ENCODE measurements around the gene KIF26A.

The KIF26A gene

DNA sequence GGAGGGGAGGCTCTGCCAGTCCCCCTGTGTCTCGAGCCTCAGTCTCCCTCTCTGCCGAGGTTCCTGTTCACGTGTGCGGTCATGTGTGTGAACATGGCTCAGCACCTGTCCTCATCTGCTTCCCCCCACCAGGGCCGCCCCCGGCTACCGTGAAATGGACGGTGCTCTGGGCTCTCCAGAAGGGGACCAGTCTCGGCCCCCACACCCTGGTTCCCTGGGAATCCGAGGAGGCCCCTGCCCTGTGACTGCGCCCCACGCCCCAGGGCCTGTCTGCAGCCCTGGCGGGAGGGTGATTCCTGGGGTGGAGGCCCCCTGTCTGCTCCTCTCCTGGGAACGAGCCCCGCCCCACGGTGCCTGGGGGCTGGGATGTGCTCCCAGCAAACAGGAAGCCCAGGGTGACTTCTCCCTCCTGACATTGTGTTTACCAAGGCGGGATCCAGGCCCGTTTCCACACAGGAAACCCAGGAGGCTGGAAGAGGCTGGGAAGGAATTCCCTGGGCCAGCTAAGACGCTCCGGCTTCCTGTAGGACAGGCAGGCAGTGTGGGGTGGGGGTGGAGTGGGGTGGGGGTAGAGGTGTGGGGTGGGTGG lies 46.6 kb downstream of the KIF26A start:
- Histone ChIP-seq H3K4me1 (ENCODE audit: control insufficient read depth, insufficient read depth, low read length, unreplicated experiment) (no peaks in the 10 kb centered on the region), H3K79me2 (ENCODE audit: control insufficient read depth, insufficient read depth, low read length, unreplicated experiment) (no peaks in the 10 kb centered on the region), H2AFZ (ENCODE audit: low read length, unreplicated experiment) (no peak overlapping the region), H3K36me3 (ENCODE audit: insufficient read depth, low read length) (no peaks in the 10 kb centered on the region), H3K27ac (ENCODE audit: low read depth, low read length) (no peak overlapping the region), H3K4me3 (ENCODE audit: low read depth, low read length) (no peak overlapping the region), H3K27me3 (ENCODE audit: insufficient read depth, low read length) (no peaks in the 10 kb centered on the region)

DNA sequence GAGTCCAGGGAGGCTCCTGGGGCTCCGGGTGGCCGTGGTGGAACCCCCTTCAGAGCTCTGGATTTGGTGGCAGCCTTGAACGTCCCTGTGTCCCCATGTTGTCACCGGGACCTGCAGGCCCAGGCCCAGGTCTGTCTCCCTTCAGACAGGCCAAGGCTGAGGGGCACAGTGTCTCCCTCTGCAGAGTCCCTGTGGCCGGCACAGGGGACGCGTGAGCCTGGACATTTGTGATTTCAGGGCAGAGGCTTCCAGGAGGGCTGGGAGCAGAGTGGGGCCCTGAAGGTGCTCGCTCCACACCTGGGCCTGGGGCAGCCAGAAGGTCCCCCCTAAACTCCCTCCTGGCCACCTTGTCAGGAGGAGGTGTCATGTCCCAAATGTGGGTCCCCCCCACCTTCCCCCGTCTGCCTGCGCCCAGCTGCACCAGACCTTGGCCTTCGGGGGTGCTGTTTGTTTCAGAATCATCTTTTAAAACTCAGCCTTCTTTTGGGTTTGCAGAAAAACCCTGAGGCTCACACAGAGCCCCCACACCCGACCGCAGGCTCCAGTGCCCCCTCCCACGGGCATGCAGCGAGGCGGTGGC lies 47.6 kb downstream of the KIF26A start:
- no peaks in the 10 kb centered on the region for H3K27me3 ChIP-seq (ENCODE audit: insufficient read depth, low read length)
- H3K27ac ChIP-seq (ENCODE audit: low read depth, low read length), result no peak overlapping the region
- no peak overlapping the region for H2AFZ ChIP-seq (ENCODE audit: low read length, unreplicated experiment)
- no peaks in the 10 kb centered on the region for H3K36me3 ChIP-seq (ENCODE audit: insufficient read depth, low read length)
- no peaks in the 10 kb centered on the region for H3K79me2 ChIP-seq (ENCODE audit: control insufficient read depth, insufficient read depth, low read length, unreplicated experiment)
- H3K4me1 ChIP-seq (ENCODE audit: control insufficient read depth, insufficient read depth, low read length, unreplicated experiment), result no peaks in the 10 kb centered on the region
- H3K4me3 ChIP-seq (ENCODE audit: low read depth, low read length), result no peak overlapping the region

DNA sequence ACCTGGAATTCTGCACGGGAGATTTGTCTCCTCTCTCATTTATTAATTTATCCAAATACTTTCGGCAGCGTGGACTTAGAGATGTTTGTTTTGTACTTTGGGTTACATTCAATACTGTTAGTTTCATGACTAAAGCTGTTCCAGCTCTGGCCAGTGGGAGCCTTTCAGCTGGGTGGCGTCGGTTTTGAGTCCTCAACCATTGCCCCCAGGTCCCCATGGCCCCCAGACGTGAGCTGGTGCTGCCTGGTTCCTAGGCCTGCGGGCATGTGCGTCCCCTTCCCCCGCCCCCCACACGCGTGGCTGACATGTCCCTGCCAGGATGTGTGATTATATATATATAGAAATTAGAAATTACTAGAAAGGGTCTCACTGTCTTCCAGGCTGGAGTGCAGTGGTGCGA lies 48.2 kb downstream of the KIF26A start:
- no peaks in the 10 kb centered on the region for H3K27me3 ChIP-seq (ENCODE audit: insufficient read depth, low read length)
- H3K4me3 ChIP-seq (ENCODE audit: low read depth, low read length), result no peak overlapping the region
- no peaks in the 10 kb centered on the region for H3K79me2 ChIP-seq (ENCODE audit: control insufficient read depth, insufficient read depth, low read length, unreplicated experiment)
- no peak overlapping the region for H2AFZ ChIP-seq (ENCODE audit: low read length, unreplicated experiment)
- H3K36me3 ChIP-seq (ENCODE audit: insufficient read depth, low read length), result no peaks in the 10 kb centered on the region
- H3K27ac ChIP-seq (ENCODE audit: low read depth, low read length), result no peak overlapping the region
- no peaks in the 10 kb centered on the region for H3K4me1 ChIP-seq (ENCODE audit: control insufficient read depth, insufficient read depth, low read length, unreplicated experiment)

- Histone ChIP-seq H3K4me1 (ENCODE audit: control insufficient read depth, insufficient read depth, low read length, unreplicated experiment) (no peaks in the 10 kb centered on the region), H3K27me3 (ENCODE audit: insufficient read depth, low read length) (no peaks in the 10 kb centered on the region), H2AFZ (ENCODE audit: low read length, unreplicated experiment) (no peak overlapping the region)
Measured at GRCh38 chr14:104187121-104187889, 48.9 kb downstream of the KIF26A start.

GRCh38 chr14:104187931-104188726 lies 49.7 kb downstream of the KIF26A start:
- H3K4me3 ChIP-seq (ENCODE audit: low read depth, low read length), result no peak overlapping the region
- H3K27ac ChIP-seq (ENCODE audit: low read depth, low read length), result no peak overlapping the region
- H3K36me3 ChIP-seq (ENCODE audit: insufficient read depth, low read length), result no peaks in the 10 kb centered on the region
- H3K27me3 ChIP-seq (ENCODE audit: insufficient read depth, low read length), result no peaks in the 10 kb centered on the region
- H2AFZ ChIP-seq (ENCODE audit: low read length, unreplicated experiment), result no peak overlapping the region
- no peaks in the 10 kb centered on the region for H3K4me1 ChIP-seq (ENCODE audit: control insufficient read depth, insufficient read depth, low read length, unreplicated experiment)
- H3K79me2 ChIP-seq (ENCODE audit: control insufficient read depth, insufficient read depth, low read length, unreplicated experiment), result no peaks in the 10 kb centered on the region

More at GRCh38 chr14:104187121-104187889, 48.9 kb downstream of the KIF26A start:
- Histone ChIP-seq H3K4me3 (ENCODE audit: low read depth, low read length) (no peak overlapping the region), H3K79me2 (ENCODE audit: control insufficient read depth, insufficient read depth, low read length, unreplicated experiment) (no peaks in the 10 kb centered on the region), H3K27ac (ENCODE audit: low read depth, low read length) (no peak overlapping the region), H3K36me3 (ENCODE audit: insufficient read depth, low read length) (no peaks in the 10 kb centered on the region)

DNA sequence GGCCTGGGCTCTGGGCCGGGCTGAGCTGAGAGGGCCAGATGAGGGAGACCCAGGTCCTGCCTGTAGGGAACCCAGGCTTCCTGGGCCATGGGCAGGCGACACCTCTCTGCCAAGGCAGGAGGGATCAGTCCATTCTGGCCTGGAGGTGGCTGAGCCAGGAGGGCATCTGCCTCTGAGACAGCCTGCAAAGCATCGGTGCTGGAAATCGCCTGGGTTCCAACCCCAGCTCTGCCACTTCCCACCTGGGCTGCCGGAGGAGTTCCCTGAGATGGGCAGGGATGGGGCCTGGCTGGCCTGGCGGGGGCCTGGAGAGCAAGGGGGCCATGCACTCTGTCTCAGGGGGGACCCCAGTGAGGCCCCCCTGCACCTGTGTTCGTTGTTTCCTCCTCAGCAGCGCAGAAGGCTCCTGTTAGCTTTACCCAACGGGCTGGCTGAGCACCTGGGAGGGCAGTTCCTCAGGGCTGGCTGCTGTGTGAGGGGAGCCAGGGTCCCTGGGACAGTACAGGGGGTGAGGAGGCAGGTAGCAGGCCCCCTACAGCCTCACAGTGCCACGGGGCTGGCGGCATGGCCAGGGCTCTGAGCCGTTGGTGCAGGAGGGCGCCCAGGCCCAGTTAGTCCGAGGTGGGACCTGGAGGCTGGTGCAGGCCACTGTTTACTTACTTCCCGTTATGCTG lies 50.5 kb downstream of the KIF26A start:
- no peak overlapping the region for H3K4me3 ChIP-seq (ENCODE audit: low read depth, low read length)
- no peaks in the 10 kb centered on the region for H3K36me3 ChIP-seq (ENCODE audit: insufficient read depth, low read length)
- H3K27me3 ChIP-seq (ENCODE audit: insufficient read depth, low read length), result no peaks in the 10 kb centered on the region; the same call in 1 of the 2 replicates
- H2AFZ ChIP-seq (ENCODE audit: low read length, unreplicated experiment), result no peak overlapping the region
- no peaks in the 10 kb centered on the region for H3K79me2 ChIP-seq (ENCODE audit: control insufficient read depth, insufficient read depth, low read length, unreplicated experiment)
- H3K4me1 ChIP-seq (ENCODE audit: control insufficient read depth, insufficient read depth, low read length, unreplicated experiment), result no peaks in the 10 kb centered on the region
- no peak overlapping the region for H3K27ac ChIP-seq (ENCODE audit: low read depth, low read length)

DNA sequence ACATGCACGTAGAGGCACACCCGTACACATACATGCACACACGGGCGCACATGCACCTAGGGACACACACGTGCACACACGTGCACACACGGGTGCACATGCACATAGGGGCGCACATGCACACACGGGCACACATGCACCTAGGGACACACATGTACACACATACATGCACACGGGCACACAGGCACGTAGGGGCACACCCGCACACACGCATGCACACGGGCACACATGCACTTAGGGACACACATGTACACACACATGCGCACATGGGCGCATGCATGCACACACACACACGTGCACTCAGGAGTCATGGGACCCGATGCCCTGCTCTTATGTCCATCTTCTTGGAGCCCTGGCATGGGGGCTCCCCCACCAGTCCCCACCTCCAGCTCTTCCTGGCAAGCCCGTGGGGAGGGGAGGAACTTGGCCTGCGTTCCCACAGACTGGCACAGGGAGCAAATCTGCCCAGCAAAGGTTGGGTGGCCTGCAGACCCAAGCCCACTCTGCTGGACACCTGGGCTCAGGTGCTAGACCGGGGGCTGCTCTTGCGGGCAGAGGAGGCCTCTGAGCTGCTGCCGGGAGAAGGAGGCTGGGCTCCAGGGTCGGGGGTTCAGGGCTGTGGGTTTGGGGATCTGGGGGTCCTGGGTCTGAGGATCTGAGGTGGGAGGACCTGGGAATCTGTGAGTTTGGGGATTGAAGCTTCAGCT lies 51.4 kb downstream of the KIF26A start:
- no peak overlapping the region for H2AFZ ChIP-seq (ENCODE audit: low read length, unreplicated experiment)
- no peaks in the 10 kb centered on the region; the same call in 1 of the 2 replicates for H3K27me3 ChIP-seq (ENCODE audit: insufficient read depth, low read length)
- H3K36me3 ChIP-seq (ENCODE audit: insufficient read depth, low read length), result no peaks in the 10 kb centered on the region
- H3K79me2 ChIP-seq (ENCODE audit: control insufficient read depth, insufficient read depth, low read length, unreplicated experiment), result no peaks in the 10 kb centered on the region
- H3K4me3 ChIP-seq (ENCODE audit: low read depth, low read length), result no peak overlapping the region
- no peaks in the 10 kb centered on the region for H3K4me1 ChIP-seq (ENCODE audit: control insufficient read depth, insufficient read depth, low read length, unreplicated experiment)
- no peak overlapping the region for H3K27ac ChIP-seq (ENCODE audit: low read depth, low read length)

DNA sequence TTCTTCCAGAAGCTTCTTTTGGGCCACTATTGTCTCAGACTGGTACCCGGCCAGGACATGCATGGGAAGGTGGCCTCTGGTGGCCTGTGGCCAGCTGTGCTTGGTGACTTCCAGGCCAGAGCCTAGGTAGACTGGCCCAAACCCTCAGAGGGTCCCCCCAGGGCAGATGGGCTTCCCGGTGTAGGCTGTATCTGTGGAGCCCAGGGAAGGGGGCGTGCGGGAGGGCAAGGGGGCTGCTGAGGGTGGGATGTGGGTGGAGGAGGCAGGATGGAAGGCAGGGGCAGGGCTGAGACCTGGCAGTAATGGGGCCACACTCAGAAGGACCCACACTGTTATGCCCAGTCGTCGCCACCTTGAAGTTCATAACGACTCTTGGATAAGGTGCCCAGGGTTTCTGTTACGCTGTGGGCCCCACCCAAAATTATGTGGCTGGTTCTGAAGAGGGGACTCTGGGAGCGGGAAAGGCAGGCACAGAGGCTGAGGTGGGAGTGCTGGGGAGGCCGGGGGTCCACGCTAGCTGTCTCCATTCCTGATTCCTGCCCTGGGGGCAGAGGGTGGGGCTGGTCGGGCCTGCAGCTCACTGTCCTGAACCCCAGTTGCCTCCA lies 52.1 kb downstream of the KIF26A start:
- H2AFZ ChIP-seq (ENCODE audit: low read length, unreplicated experiment), result no peak overlapping the region
- H3K27ac ChIP-seq (ENCODE audit: low read depth, low read length), result no peak overlapping the region
- no peak overlapping the region for H3K4me3 ChIP-seq (ENCODE audit: low read depth, low read length)
- peaks cover 1% of the 10 kb centered on the region; the same call in 1 of the 2 replicates for H3K27me3 ChIP-seq (ENCODE audit: insufficient read depth, low read length)
- no peaks in the 10 kb centered on the region for H3K79me2 ChIP-seq (ENCODE audit: control insufficient read depth, insufficient read depth, low read length, unreplicated experiment)
- no peaks in the 10 kb centered on the region for H3K4me1 ChIP-seq (ENCODE audit: control insufficient read depth, insufficient read depth, low read length, unreplicated experiment)
- no peaks in the 10 kb centered on the region for H3K36me3 ChIP-seq (ENCODE audit: insufficient read depth, low read length)

GRCh38 chr14:104191409-104191997 lies 53.1 kb downstream of the KIF26A start:
- no peak overlapping the region for H3K27ac ChIP-seq (ENCODE audit: low read depth, low read length)
- no peak overlapping the region for H3K4me3 ChIP-seq (ENCODE audit: low read depth, low read length)
- H3K36me3 ChIP-seq (ENCODE audit: insufficient read depth, low read length), result no peaks in the 10 kb centered on the region
- H2AFZ ChIP-seq (ENCODE audit: low read length, unreplicated experiment), result no peak overlapping the region
- H3K27me3 ChIP-seq (ENCODE audit: insufficient read depth, low read length), result peaks cover 2% of the 10 kb centered on the region; the same call in 1 of the 2 replicates
- no peaks in the 10 kb centered on the region for H3K4me1 ChIP-seq (ENCODE audit: control insufficient read depth, insufficient read depth, low read length, unreplicated experiment)
- H3K79me2 ChIP-seq (ENCODE audit: control insufficient read depth, insufficient read depth, low read length, unreplicated experiment), result no peaks in the 10 kb centered on the region

All from ACC112 (cell line).